NCI-H2107 (cell line): ENCODE results near the gene DOCK3.

Source experiments
- DNase-seq: peaks from one replicate; lab custom pipeline; 2025; lab: John Stamatoyannopoulos, UW

Gene DOCK3

GRCh38 chr3:50674349-50675178 is at the start of gene DOCK3:
Gene DOCK3 (plus strand): TSS chr3:50674927. CDS start chr3:50675264, 337 bp downstream.
- no peak for DNase-seq

GRCh38 chr3:50625231-50626182 is 49.2 kb upstream of the DOCK3 start:
- no peak for DNase-seq

GRCh38 chr3:50626401-50626800 is 48.3 kb upstream of the DOCK3 start:
- DNase-seq, result no peak

GRCh38 chr3:50627407-50628051 is 47.2 kb upstream of the DOCK3 start:
- DNase-seq, result no peak

- DNase-seq, result no peak
These were observed 46.1 kb upstream of the DOCK3 start for GRCh38 chr3:50628601-50629000.

GRCh38 chr3:50630394-50630793 is 44.3 kb upstream of the DOCK3 start:
- no peak for DNase-seq

- DNase-seq, result no peak
These were observed 43.9 kb upstream of the DOCK3 start for GRCh38 chr3:50630877-50631276.

- no peak for DNase-seq
These were observed 42.3 kb upstream of the DOCK3 start for GRCh38 chr3:50632450-50632849.

- no peak for DNase-seq
These were observed 41.4 kb upstream of the DOCK3 start for GRCh38 chr3:50633230-50633790.

- no peak for DNase-seq
These were observed 39.7 kb upstream of the DOCK3 start for GRCh38 chr3:50635066-50635465.

GRCh38 chr3:50637011-50637410 is 37.7 kb upstream of the DOCK3 start:
- DNase-seq, result no peak

- DNase-seq, result no peak
These were observed 36.8 kb upstream of the DOCK3 start for GRCh38 chr3:50637945-50638344.

- no peak for DNase-seq
These were observed 35.7 kb upstream of the DOCK3 start for GRCh38 chr3:50639055-50639494.

- no peak for DNase-seq
These were observed 32.3 kb upstream of the DOCK3 start for GRCh38 chr3:50642382-50642781.

- no peak for DNase-seq
These were observed 30.2 kb upstream of the DOCK3 start for GRCh38 chr3:50644561-50644960.

- DNase-seq, result no peak
These were observed 29.3 kb upstream of the DOCK3 start for GRCh38 chr3:50645378-50645777.

- DNase-seq, result no peak
These were observed 26.4 kb upstream of the DOCK3 start for GRCh38 chr3:50648313-50648712.

GRCh38 chr3:50648944-50649343 is 25.8 kb upstream of the DOCK3 start:
- no peak for DNase-seq

- DNase-seq, result no peak
These were observed 25.2 kb upstream of the DOCK3 start for GRCh38 chr3:50649451-50649931.

GRCh38 chr3:50650018-50650417 is 24.7 kb upstream of the DOCK3 start:
- DNase-seq, result no peak

- DNase-seq, result no peak
These were observed 23.3 kb upstream of the DOCK3 start for GRCh38 chr3:50651445-50651844.
